ENCODE measurements around the gene HNRNPA1. TPM values are rescaled to one million over a fixed set of nuclear protein-coding genes. Genes with fewer than 3 reads are reported as not detected.

Gene HNRNPA1
- total and polyA plus RNA-seq, 9 of the 15 experiments (the other 6 are each of a cell fraction or from before 2014, with no cell fraction given) = 1,166 to 2,703 (median 1,815) TPM

- TF ChIP-seq, protein P1, sequence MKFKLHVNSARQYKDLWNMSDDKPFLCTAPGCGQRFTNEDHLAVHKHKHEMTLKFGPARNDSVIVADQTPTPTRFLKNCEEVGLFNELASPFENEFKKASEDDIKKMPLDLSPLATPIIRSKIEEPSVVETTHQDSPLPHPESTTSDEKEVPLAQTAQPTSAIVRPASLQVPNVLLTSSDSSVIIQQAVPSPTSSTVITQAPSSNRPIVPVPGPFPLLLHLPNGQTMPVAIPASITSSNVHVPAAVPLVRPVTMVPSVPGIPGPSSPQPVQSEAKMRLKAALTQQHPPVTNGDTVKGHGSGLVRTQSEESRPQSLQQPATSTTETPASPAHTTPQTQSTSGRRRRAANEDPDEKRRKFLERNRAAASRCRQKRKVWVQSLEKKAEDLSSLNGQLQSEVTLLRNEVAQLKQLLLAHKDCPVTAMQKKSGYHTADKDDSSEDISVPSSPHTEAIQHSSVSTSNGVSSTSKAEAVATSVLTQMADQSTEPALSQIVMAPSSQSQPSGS (CRISPR knock-in tag; IDR thresholded peaks at IDR 0.05) = no peak
- TF ChIP-seq PCBP2 (IDR thresholded peaks at IDR 0.05; ENCODE audit: low read depth, low read length, poor library complexity, severe bottlenecking) (no peak), PTRF (tag; IDR thresholded peaks at IDR 0.05) (no peak), NUFIP1 (IDR thresholded peaks at IDR 0.05; ENCODE audit: partially characterized antibody) (no peak), YBX1 (IDR thresholded peaks at IDR 0.05) (no peak), NFIX (CRISPR knock-in tag; IDR thresholded peaks at IDR 0.05; ENCODE audit: low read depth) (no peak), HBP1 (CRISPR knock-in tag; IDR thresholded peaks at IDR 0.05) (peak; percentile 26; the same call in 1 of the 2 replicates), ELK1 (CRISPR knock-in tag; IDR thresholded peaks at IDR 0.05) (no peak), POLR2A (conservative IDR thresholded peaks at IDR 0.05) (peak; percentile 11; the same call in 1 of the 2 replicates), ZNF436 (CRISPR knock-in tag; IDR thresholded peaks at IDR 0.05) (no peak), HOXB6 (CRISPR knock-in tag; IDR thresholded peaks at IDR 0.05; ENCODE audit: borderline replicate concordance) (no peak), CHD7 (IDR thresholded peaks at IDR 0.05; ENCODE audit: low read depth, low read length) (no peak)
These were observed 2.5 kb downstream of the HNRNPA1 start (continued) for GRCh38 chr12:54282949-54283593.

Data from K562 (cell line).